ENCODE data around the gene PANX2.

GRCh38 chr22:50153056-50153755 lies 17.3 kb upstream of the PANX2 start:
- no peak for TF ChIP-seq CTCF (conservative IDR thresholded peaks at IDR 0.05; ENCODE audit: low read depth, low read length)
- TF ChIP-seq SMC3 (IDR thresholded peaks at IDR 0.05; ENCODE audit: low read depth, low read length), result no peak
- no peak for TF ChIP-seq POLR2A (IDR thresholded peaks at IDR 0.05; ENCODE audit: low read depth, low read length)

All from IMR-90 (cell line).